GM19372 (cell line): ENCODE results near the gene TMX3.

Experiments used
- ATAC-seq: cut with Tn5 transposase; IDR thresholded peaks from one replicate; pipeline ENCODE4 v1.9.1; 2021; ENCODE audit warnings: mild to moderate bottlenecking, low read depth, moderate library complexity; ENCODE audit not compliant: unreplicated experiment

The TMX3 gene

GRCh38 chr18:68713796-68714195 lies 1.1 kb downstream of the TMX3 start:
- no peak for ATAC-seq

DNA sequence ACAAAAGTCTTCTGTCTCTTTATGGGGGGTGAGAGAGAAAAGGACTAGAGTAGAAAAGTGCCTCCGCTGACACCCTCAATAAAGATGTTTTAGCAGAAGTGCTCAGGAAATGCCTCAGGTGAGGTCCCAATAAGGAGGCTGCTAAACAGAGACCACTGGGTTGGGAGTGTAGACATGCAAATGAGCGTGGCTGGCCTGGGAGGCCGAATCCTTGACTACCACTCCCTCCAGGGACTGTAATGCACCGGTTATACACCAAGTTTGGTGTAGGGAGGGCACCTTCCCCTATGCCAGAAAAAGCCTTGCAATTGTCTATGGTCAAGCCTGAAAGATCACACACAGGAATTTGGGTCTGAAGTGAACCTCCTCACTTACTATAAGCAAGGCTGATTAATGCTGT lies 1.8 kb downstream of the TMX3 start:
- ATAC-seq, result no peak

- ATAC-seq, result no peak
Observed at GRCh38 chr18:68707646-68708045, 7.3 kb downstream of the TMX3 start.

GRCh38 chr18:68705119-68705518 lies 9.8 kb downstream of the TMX3 start:
- no peak for ATAC-seq

GRCh38 chr18:68703326-68703725 lies 11.6 kb downstream of the TMX3 start:
- no peak for ATAC-seq

DNA sequence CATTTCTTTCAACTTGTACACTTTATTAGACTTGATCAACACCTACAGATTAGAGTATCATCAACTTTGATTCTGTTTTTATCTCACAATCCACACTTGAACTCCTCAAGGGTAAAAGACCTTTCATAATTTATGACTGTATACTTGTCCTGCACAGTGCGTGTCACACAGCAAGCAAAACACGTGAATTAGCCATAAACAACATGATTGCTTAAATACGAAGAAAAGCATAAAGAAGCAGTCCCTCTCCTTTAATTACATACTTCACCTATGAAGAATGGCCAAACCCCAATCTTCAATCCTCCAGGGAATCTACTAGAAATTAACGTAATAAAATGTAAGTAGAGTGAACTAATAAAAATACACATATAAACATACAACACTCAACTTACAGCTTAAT lies 13.6 kb downstream of the TMX3 start:
- ATAC-seq, result no peak

DNA sequence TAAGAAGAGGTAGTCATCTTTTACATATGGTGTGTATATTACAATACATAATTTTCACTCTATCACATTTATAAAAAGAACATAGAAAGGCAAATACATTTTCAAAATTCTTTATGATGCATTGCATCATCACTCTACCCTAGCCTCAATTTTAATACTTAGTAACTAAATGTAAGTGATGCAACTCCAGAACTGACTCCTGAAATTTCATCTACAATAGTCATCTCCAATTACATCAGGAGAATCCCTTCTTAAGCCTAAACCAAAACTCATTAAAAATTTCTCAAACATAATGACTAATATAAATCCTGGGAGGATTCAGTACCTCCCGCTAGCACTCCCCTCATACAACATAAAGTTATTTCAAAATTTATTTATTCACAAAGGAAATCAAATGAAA lies 15.9 kb downstream of the TMX3 start:
- ATAC-seq, result no peak

DNA sequence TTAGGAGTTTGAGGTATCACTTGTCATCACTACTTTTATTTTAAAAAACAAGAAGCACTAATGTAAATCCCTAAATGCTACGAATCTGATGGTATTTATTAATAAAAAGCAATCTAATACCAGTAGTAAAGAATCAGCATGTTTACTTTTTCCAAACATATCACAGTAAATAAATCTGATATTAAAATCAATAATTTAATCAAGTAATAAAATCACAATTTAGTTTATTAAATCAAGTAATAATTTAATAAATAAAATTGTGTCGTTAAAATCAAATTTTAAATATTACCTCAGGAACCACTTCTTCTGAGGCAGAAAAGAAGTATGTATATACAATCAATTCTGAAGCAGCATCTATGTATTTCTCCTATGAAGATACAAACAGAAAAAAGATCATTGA lies 18.0 kb downstream of the TMX3 start:
- ATAC-seq, result no peak

GRCh38 chr18:68694316-68694715 lies 20.6 kb downstream of the TMX3 start:
- ATAC-seq, result no peak

DNA sequence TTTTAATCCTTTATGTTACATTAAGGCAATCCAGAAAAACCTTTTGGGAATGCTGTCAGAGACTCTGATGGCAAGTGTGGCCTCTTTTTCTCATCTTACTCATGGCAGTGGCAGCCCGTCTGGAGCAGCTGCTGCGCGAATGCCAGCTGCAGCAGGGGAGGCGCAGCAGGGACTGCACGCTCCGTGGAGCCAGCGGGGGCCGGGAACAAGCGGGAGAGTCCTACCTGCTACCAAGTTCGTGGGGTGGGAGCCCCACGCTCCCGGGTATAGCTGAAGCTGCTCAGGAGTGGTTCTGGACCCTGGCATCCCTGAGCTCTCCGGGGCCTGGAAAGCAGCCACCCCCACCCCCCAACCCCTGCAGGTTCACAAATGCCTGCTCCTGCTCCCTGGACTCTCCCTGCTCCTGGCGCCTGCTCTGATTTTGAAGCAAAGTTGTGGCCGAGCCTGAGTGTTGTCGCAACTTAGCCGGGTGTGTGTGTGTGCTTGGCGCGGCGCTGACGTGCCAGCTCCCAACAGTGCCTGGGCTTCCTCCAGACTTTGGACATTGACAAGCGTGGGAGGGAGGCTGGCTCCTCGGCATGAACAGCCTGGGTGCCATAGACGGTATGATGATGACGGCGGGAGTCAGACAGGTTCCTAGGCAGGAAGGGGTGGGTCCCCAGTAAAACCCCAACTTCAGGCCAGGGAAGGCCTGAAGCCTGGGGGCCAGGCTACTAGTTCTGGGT lies 21.7 kb downstream of the TMX3 start:
- ATAC-seq, result no peak

- no peak for ATAC-seq
Observed at GRCh38 chr18:68679528-68679927, 35.4 kb downstream of the TMX3 start.

DNA sequence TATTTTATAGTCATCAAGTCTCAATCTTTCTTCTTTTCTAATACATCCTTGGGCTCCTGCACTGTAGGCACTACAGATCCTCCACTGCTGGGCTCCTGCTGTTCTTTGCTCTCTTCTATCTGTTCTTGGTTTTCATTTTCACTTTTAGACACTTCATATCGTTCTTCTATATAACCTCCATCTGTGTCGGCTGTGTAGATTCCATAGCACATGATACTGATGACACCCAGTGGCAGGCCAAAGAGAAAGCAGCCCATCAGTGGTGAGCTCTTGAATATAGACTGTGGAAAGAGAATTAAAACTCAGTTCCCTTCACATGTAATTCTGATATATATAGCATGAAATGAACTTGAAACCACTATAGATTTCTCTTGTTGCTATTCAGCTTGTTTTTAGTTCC lies 38.0 kb downstream of the TMX3 start:
- ATAC-seq, result peak; percentile 98

DNA sequence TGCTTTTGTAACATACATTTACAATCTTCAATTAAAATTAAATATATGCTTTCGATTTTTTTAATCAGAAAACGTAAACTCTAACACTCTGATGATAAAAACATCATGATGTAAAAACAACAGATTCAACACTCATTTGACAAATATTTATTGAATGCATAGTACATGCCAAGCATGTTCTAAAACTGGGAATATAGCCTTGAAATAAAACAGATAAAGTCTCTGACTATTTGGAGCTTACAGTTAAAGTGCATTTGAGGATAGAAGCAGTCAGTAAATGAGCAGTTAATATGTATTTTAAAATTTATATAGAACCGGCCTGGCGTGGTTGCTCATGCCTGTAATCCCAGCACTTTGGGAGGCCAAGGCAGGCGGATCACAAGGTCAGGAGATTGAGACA lies 47.8 kb downstream of the TMX3 start:
- ATAC-seq, result no peak

DNA sequence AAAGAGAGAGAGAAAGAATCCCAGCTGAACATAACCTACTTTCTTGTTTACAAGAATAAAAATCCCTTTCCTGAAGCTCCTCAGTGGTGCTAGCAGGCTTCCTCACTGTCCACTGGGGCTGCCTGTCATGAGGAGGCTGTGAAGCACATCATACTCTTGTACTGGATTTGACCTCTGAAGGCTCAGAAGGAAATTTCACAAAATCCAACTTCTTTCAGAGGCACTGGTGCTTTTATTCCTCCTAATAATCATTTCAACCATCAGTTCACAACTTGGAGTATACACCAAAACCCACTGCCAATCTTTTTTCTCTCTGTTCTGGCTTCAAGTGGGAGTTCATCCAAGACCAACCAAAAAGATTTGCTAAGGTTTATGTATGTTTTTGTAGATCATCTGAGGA lies 48.5 kb downstream of the TMX3 start:
- no peak for ATAC-seq

GRCh38 chr18:68665628-68666027 lies 49.3 kb downstream of the TMX3 start:
- no peak for ATAC-seq

GRCh38 chr18:68662754-68663153 lies 52.2 kb downstream of the TMX3 start:
- no peak for ATAC-seq

GRCh38 chr18:68660354-68661183 lies 54.3 kb downstream of the TMX3 start:
- no peak for ATAC-seq

DNA sequence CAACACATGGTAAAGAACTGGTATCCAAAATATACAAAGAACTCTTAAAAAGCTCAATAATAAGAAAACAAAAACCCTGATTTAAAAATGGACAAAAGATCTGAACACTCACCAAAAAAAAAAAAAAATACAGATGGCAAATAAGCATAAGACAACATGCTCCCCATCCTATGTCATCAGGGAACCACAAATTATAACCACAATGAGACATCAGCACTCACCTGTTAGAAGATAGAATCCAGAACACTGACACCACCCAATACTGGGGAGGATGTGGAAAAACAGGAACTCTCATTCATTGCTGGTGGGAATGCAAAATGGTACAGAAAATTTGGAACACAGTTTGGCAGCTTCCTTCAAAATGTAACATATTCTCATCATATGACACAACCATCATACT lies 66.7 kb downstream of the TMX3 start:
- ATAC-seq, result no peak

DNA sequence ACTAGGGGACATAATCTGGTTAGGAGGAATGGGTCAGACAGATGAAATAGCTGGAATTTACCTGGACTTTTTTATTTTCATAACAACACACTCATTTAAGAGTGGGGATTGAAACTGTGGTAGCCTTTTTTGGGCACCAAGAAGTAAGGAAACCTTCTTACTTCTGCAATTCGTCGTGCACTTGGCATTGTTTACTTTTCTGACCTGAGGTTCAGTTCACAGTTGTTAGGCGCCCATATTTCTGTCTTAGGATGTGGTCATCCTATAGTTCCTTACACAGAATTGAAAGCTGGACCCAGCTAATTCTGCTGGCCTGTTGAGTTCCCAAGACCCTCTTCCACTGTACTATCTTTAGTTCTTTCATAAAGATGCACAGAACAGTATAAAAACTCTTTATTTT lies 72.9 kb downstream of the TMX3 start:
- ATAC-seq, result peak; percentile 71

GRCh38 chr18:68640861-68641260 lies 74.0 kb downstream of the TMX3 start:
- no peak for ATAC-seq

- no peak for ATAC-seq
Observed at GRCh38 chr18:68638613-68639012, 76.3 kb downstream of the TMX3 start.

GRCh38 chr18:68627812-68628211 lies 87.1 kb downstream of the TMX3 start:
- no peak for ATAC-seq
